H1 (cell line): ENCODE data around the gene RAD54L. TPM values are rescaled to one million over a fixed set of nuclear protein-coding genes. Genes with fewer than 3 reads are reported as not detected.

Experiments used
- CTCF ChIA-PET: fragments of 300-600 bp; sonication (Branson Sonifier 250); formaldehyde crosslinking; loops from one replicate; lab custom pipeline; 2021; ENCODE audit not compliant: partially characterized antibody; lab: Charles Lee
- POLR2A ChIA-PET: fragments of 300-600 bp; sonication (Branson Sonifier 250); formaldehyde crosslinking; loops from one replicate; lab custom pipeline; 2021; ENCODE audit warnings: inconsistent platforms; ENCODE audit not compliant: partially characterized antibody; lab: Charles Lee
- DNase-seq, 2 experiments: peaks; one replicate each; pipeline versions ENCODE4 v3.0.0 to v3.0.0-alpha.2; 2010 to 2022; ENCODE audit warnings: low spot score in 2 of 2, low read depth in 1 of 2, mixed read lengths in 1 of 2
- FAIRE-seq: peaks from 2 replicates; lab custom pipeline; 2011; peaks lifted over from hg19 to GRCh38; lab: Jason Lieb, UNC
- H2AFZ ChIP-seq: 2 replicates; pipeline ENCODE4 v1.8.1; 2012; ENCODE audit warnings: low read length, inconsistent platforms
- H2AK5ac ChIP-seq: 2 replicates; pipeline ENCODE4 v1.6.1; 2013; ENCODE audit warnings: low read depth, low read length
- H2BK120ac ChIP-seq: replicated peaks from 2 replicates; pipeline ENCODE3; 2013; ENCODE audit warnings: low read depth, low read length, inconsistent platforms
- H2BK12ac ChIP-seq: 2 replicates; pipeline ENCODE4 v1.6.1; 2013; ENCODE audit warnings: low read depth, low read length
- H2BK15ac ChIP-seq: 2 replicates; pipeline ENCODE4 v1.6.1; 2013; ENCODE audit warnings: low read length
- H2BK20ac ChIP-seq: 2 replicates; pipeline ENCODE4 v1.6.1; 2013; ENCODE audit warnings: low read length
- H2BK5ac ChIP-seq: 2 replicates; pipeline ENCODE4 v1.6.1; 2013; ENCODE audit warnings: low read depth, low read length
- H3K14ac ChIP-seq: 2 replicates; pipeline ENCODE4 v1.6.1; 2013; ENCODE audit warnings: inconsistent platforms; ENCODE audit not compliant: insufficient read length
- H3K18ac ChIP-seq: 2 replicates; pipeline ENCODE4 v1.6.1; 2013; ENCODE audit warnings: low read length; ENCODE audit errors: extremely low read depth
- H3K23ac ChIP-seq: 2 replicates; pipeline ENCODE4 v1.6.1; 2013; ENCODE audit warnings: inconsistent platforms; ENCODE audit not compliant: insufficient read length
- H3K23me2 ChIP-seq: 2 replicates; pipeline ENCODE4 v1.6.1; 2013; ENCODE audit warnings: low read depth, low read length
- H3K27ac ChIP-seq: 2 replicates; pipeline ENCODE4 v1.6.1; 2011; ENCODE audit warnings: low read depth, low read length, inconsistent platforms
- H3K27me3 ChIP-seq, 4 experiments: replicated peaks in 1 of 4; 1 replicate in 1 of 4; 2 replicates in 3 of 4; pipeline versions ENCODE4 v1.6.1 to v1.8.1; 2011 to 2013; ENCODE audit warnings: low read length in 3 of 4, mild to moderate bottlenecking in 3 of 4, inconsistent platforms in 2 of 4, mixed read lengths in 2 of 4, moderate library complexity in 1 of 4; ENCODE audit not compliant: control insufficient read depth in 3 of 4, insufficient read depth in 3 of 4; ENCODE audit errors: extremely low read depth in 1 of 4
- H3K36me3 ChIP-seq, 4 experiments: 2 replicates each; pipeline versions ENCODE4 v1.6.1 to v1.8.1; 2011 to 2013; ENCODE audit warnings: mild to moderate bottlenecking in 4 of 4, low read length in 3 of 4, moderate library complexity in 2 of 4, control low read depth in 1 of 4, inconsistent platforms in 1 of 4; ENCODE audit not compliant: insufficient read depth in 4 of 4, control insufficient read depth in 2 of 4
- H3K4ac ChIP-seq: replicated peaks from 2 replicates; pipeline ENCODE3; 2013; ENCODE audit warnings: low read length, low read depth, mixed read lengths, inconsistent platforms; ENCODE audit not compliant: insufficient read length
- H3K4me1 ChIP-seq, 4 experiments: replicated peaks in 1 of 4; 1 replicate in 1 of 4; 2 replicates in 3 of 4; pipeline versions ENCODE4 v1.6.1 to v1.8.1; 2011 to 2013; ENCODE audit warnings: low read length in 3 of 4, inconsistent platforms in 2 of 4, mixed read lengths in 1 of 4; ENCODE audit not compliant: insufficient read depth in 4 of 4, control insufficient read depth in 3 of 4
- H3K4me2 ChIP-seq, 2 experiments: 2 replicates each; pipeline versions ENCODE4 v1.6.1 to v1.8.1; 2011 to 2013; ENCODE audit warnings: low read depth in 2 of 2, low read length in 2 of 2, control low read depth in 1 of 2, inconsistent platforms in 1 of 2, mild to moderate bottlenecking in 1 of 2; ENCODE audit not compliant: insufficient read depth in 1 of 2
- H3K4me3 ChIP-seq, 4 experiments: fragments of 200-600, 300-600 bp in 1 of 4; sonication (generic), shearing (Covaris generic), sonication (Bioruptor Twin) in 1 of 4; 2 replicates each; pipeline versions ENCODE4 v1.5.1 to v1.8.1; 2011 to 2016; ENCODE audit warnings: low read length in 4 of 4, low read depth in 3 of 4, control low read depth in 2 of 4, inconsistent platforms in 2 of 4, mild to moderate bottlenecking in 2 of 4, mixed read lengths in 1 of 4, moderate library complexity in 1 of 4; ENCODE audit not compliant: insufficient read depth in 2 of 4; ENCODE audit errors: extremely low read depth in 1 of 4
- H3K56ac ChIP-seq: replicated peaks from 2 replicates; pipeline ENCODE3; 2013; ENCODE audit warnings: low read depth, mild to moderate bottlenecking, mixed read lengths, low read length, inconsistent platforms; ENCODE audit not compliant: insufficient read length
- H3K79me1 ChIP-seq: 2 replicates; pipeline ENCODE4 v1.6.1; 2013; ENCODE audit warnings: low read depth, low read length, control low read depth
- H3K79me2 ChIP-seq, 2 experiments: 2 replicates each; pipeline versions ENCODE4 v1.6.1 to v1.8.1; 2012 to 2013; ENCODE audit warnings: low read length in 2 of 2, mild to moderate bottlenecking in 2 of 2, inconsistent platforms in 1 of 2; ENCODE audit not compliant: insufficient read depth in 2 of 2, control insufficient read depth in 1 of 2
- H3K9ac ChIP-seq, 4 experiments: replicated peaks in 1 of 4; 1 replicate in 1 of 4; 2 replicates in 3 of 4; pipeline versions ENCODE4 v1.6.1 to v1.8.1; 2011 to 2013; ENCODE audit warnings: low read depth in 3 of 4, low read length in 3 of 4, control low read depth in 2 of 4, mild to moderate bottlenecking in 2 of 4, moderate library complexity in 2 of 4, inconsistent platforms in 1 of 4; ENCODE audit errors: extremely low read depth in 1 of 4
- H3K9me3 ChIP-seq, 2 experiments: 2 replicates each; pipeline versions ENCODE4 v1.6.1 to v1.8.1; 2012 to 2013; ENCODE audit warnings: mild to moderate bottlenecking in 2 of 2, moderate library complexity in 2 of 2, control low read depth in 1 of 2, inconsistent platforms in 1 of 2, low read depth in 1 of 2, low read length in 1 of 2, mixed read lengths in 1 of 2; ENCODE audit not compliant: insufficient read depth in 2 of 2
- H4K20me1 ChIP-seq, 2 experiments: replicated peaks in 1 of 2; 2 replicates each; pipeline versions ENCODE3 to v1.8.1; 2011 to 2013; ENCODE audit warnings: inconsistent platforms in 2 of 2, low read length in 2 of 2, mild to moderate bottlenecking in 1 of 2; ENCODE audit not compliant: insufficient read depth in 2 of 2, control insufficient read depth in 1 of 2
- H4K5ac ChIP-seq: 2 replicates; pipeline ENCODE4 v1.6.1; 2013; ENCODE audit warnings: low read length, low read depth, mixed read lengths, inconsistent platforms; ENCODE audit not compliant: insufficient read length
- H4K8ac ChIP-seq: 2 replicates; pipeline ENCODE4 v1.8.0; 2013; ENCODE audit warnings: mild to moderate bottlenecking, moderate library complexity, low read length, inconsistent platforms; ENCODE audit not compliant: insufficient read depth; ENCODE audit errors: extremely low read depth
- H4K91ac ChIP-seq: replicated peaks from 2 replicates; pipeline ENCODE3; 2013; ENCODE audit warnings: low read length, mixed read lengths, inconsistent platforms; ENCODE audit not compliant: insufficient read length
- EZH2 ChIP-seq: fragments of 200-600 bp; sonication (generic); IDR thresholded peaks from 2 replicates; pipeline ENCODE4 v1.7.1; 2012; ENCODE audit warnings: low read depth, mild to moderate bottlenecking, moderate library complexity, low read length, inconsistent platforms; ENCODE audit not compliant: severe bottlenecking
- JUN ChIP-seq: IDR thresholded peaks from 2 replicates; pipeline ENCODE4 v1.6.1; 2011; ENCODE audit warnings: low read depth, mild to moderate bottlenecking, improper control_type of control experiment, low read length
- MAFK ChIP-seq: IDR thresholded peaks from 2 replicates; pipeline ENCODE4 v1.6.1; 2012; ENCODE audit warnings: low read depth, mild to moderate bottlenecking, improper control_type of control experiment, low read length
- RXRA ChIP-seq: IDR thresholded peaks from 2 replicates; pipeline ENCODE4 v1.6.1; 2011; ENCODE audit warnings: low read depth, mild to moderate bottlenecking, low read length, moderate library complexity; ENCODE audit not compliant: insufficient read depth
- WGBS, 2 experiments: shearing (Covaris generic) in 1 of 2; methylation state at CpG; one replicate each; pipeline versions ENCODE4 v1.1.6 to v1.1.7; 2013 to 2015; ENCODE audit warnings: low lambda C conversion rate in 2 of 2, mixed read lengths in 2 of 2, inconsistent platforms in 1 of 2, low coverage in 1 of 2, missing lambda C conversion rate in 1 of 2; ENCODE audit not compliant: insufficient replicate concordance in 2 of 2, insufficient coverage in 1 of 2, insufficient read length in 1 of 2; ENCODE audit errors: extremely low coverage in 1 of 2, missing lambda C conversion rate in 1 of 2; 5-methylcytosine and 5-hydroxymethylcytosine counted together
- polyA plus RNA-seq, 7 experiments: library from polyadenylated mRNA; depleted of rRNA in 3 of 7; stranded (reverse) in 5 of 7; unstranded in 2 of 7; fragments of >200 nt in 5 of 7; fragments of 200-250 nt in 2 of 7; gene quantifications; 1 replicate in 5 of 7; 2 replicates in 1 of 7; 4 replicates in 1 of 7; pipeline versions ENCODE4 v1.2.1 to v1.2.3, GENCODE V29; 2011 to 2013; ENCODE audit warnings: missing spikeins in 2 of 7, mixed read lengths in 2 of 7
- total RNA-seq: library from RNA; stranded (reverse); fragmentation: NEBNext Ultra II Directional; extraction: Animal tissue kit (Norgen Biotek cat#: 25700); gene quantifications from 2 replicates; pipeline ENCODE4 v1.2.1, GENCODE V29; 2021

RAD54L gene
- total and polyA plus RNA-seq, 2 of the 8 experiments (the other 6 are each of a cell fraction or from before 2014, with no cell fraction given), result 43.5 to 50.3 TPM

GRCh38 chr1:46242918-46243317 lies 4.6 kb upstream of the RAD54L start:
- Histone ChIP-seq H2BK15ac (no peak overlapping the region), H2BK12ac (no peak overlapping the region), H4K8ac (no peak overlapping the region), H2BK120ac (no peak overlapping the region), H4K5ac (no peak overlapping the region), H2BK5ac (no peak overlapping the region), H3K27ac (no peak overlapping the region), H3K4me3 (no peak overlapping the region), H3K9me3 (peaks cover 3% of the 10 kb centered on the region in 2 experiments; a peak in 2 of 4 replicates), H3K4me1 (peaks cover 0 to 4% (median 0%) of the 10 kb centered on the region in 4 experiments; a peak in 2 of 7 replicates), H4K20me1 (no peaks in the 10 kb centered on the region), H3K4me2 (no peak overlapping the region), H2AFZ (no peak overlapping the region), H2BK20ac (no peak overlapping the region), H3K36me3 (no peaks in the 10 kb centered on the region), H3K4ac (no peak overlapping the region), H3K27me3 (no peaks in the 10 kb centered on the region), H2AK5ac (no peak overlapping the region), H4K91ac (no peak overlapping the region), H3K23me2 (peaks cover 4% of the 10 kb centered on the region; the same call in 1 of the 2 replicates), H3K56ac (no peak overlapping the region), H3K14ac (no peak overlapping the region), H3K79me1 (no peaks in the 10 kb centered on the region), H3K9ac (no peak overlapping the region), H3K23ac (no peak overlapping the region), H3K18ac (no peak overlapping the region), H3K79me2 (no peaks in the 10 kb centered on the region)
- ChIA-PET POLR2A (no interaction called here), CTCF (no interaction called here)
- DNase-seq (no peak), FAIRE-seq (no peak)
- WGBS, 2 experiments, result 92% methylated on average over 1 of the region's 1 CpG; no CpG with 5 or more reads in 1 of the 2 experiments
- TF ChIP-seq RXRA (no peak), EZH2 (no peak), JUN (no peak), MAFK (no peak)
- TF ChIP-seq, all 59 proteins: peak for 0
